Measurements from ENCODE around the gene ATP10B. TPM values are rescaled to one million over a fixed set of nuclear protein-coding genes. Genes with fewer than 3 reads are reported as not detected.

The ATP10B gene
- total RNA-seq, 3 donors from 2014 or later (not counting 1 experiment from before 2014, with no cell fraction given), result not detected

DNA sequence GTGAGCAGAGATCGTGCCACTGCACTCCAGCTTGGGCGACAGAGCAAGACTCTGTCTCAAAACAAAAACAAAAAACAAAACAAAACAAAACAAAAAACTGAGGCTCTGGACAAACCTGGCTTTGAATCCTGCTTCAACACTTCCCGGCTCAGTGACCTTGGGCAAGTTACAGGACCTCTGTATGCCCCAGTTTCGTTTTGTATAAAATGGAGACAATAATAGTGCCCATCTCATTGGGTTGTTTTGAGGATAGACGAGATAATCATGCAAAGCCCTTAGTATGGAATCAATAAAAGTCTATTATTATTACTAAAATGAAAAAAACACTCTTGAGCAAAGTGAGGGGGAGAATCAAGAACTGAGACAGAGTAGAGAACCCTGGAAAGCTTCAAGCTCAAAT is 184.9 kb downstream of the ATP10B start:
- no peaks in the 10 kb centered on the region for H3K4me1 ChIP-seq (ENCODE audit: control insufficient read depth, insufficient read depth, low read length)
- intact Hi-C loops (cut with micrococcal nuclease), result no loop called here
- TF ChIP-seq, protein P1, sequence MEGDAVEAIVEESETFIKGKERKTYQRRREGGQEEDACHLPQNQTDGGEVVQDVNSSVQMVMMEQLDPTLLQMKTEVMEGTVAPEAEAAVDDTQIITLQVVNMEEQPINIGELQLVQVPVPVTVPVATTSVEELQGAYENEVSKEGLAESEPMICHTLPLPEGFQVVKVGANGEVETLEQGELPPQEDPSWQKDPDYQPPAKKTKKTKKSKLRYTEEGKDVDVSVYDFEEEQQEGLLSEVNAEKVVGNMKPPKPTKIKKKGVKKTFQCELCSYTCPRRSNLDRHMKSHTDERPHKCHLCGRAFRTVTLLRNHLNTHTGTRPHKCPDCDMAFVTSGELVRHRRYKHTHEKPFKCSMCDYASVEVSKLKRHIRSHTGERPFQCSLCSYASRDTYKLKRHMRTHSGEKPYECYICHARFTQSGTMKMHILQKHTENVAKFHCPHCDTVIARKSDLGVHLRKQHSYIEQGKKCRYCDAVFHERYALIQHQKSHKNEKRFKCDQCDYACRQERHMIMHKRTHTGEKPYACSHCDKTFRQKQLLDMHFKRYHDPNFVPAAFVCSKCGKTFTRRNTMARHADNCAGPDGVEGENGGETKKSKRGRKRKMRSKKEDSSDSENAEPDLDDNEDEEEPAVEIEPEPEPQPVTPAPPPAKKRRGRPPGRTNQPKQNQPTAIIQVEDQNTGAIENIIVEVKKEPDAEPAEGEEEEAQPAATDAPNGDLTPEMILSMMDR (IDR thresholded peaks at IDR 0.05), result no peak
- H3K27ac ChIP-seq (ENCODE audit: low read length), result no peak overlapping the region
- no peaks in the 10 kb centered on the region for H3K36me3 ChIP-seq (ENCODE audit: control insufficient read depth, insufficient read depth, low read length)
- Mint-ChIP-seq H3K36me3 (no peaks in the 10 kb centered on the region), H3K4me3 (no peak overlapping the region), H3K27me3 (ENCODE audit: low read depth in 2 of 2) (peaks cover 0 to 7% of the 10 kb centered on the region in 2 donors), H3K27ac (no peak overlapping the region), H3K4me1 (no peaks in the 10 kb centered on the region), H3K9me3 (no peaks in the 10 kb centered on the region)
- no peaks in the 10 kb centered on the region for H3K9me3 ChIP-seq (ENCODE audit: control insufficient read depth, insufficient read depth, low read length)
- ATAC-seq, result no peak
- no peak for DNase-seq
- no peaks in the 10 kb centered on the region for H3K27me3 ChIP-seq (ENCODE audit: control insufficient read depth, insufficient read depth, low read length)
- WGBS (ENCODE audit: insufficient coverage), result 77% methylated on average over 4 of the region's 5 CpGs
- no peak overlapping the region for H3K4me3 ChIP-seq (ENCODE audit: low read length)

DNA sequence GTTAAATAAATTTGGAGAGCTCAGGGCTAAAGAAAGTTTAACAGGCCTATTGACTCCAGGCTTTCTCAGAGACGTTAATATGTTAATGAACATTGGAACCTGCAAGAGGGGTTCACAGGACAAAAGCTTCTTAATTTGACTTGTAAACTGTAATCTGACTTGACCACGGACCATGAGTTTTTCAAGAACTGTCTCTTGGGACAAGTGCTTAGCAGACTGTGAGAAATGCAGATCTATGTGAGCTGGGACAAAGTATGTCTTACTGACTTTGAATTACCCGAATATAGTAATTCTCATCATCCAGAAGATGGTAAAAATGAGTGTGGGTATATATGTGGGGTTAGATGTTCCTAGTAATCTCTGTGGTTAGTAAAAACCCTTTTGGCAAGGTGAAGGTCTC is 186.6 kb downstream of the ATP10B start:
- no peak overlapping the region for H3K27ac ChIP-seq (ENCODE audit: low read length)
- Mint-ChIP-seq H3K27me3 (ENCODE audit: low read depth in 2 of 2) (peaks cover 0 to 4% of the 10 kb centered on the region in 2 donors), H3K4me1 (no peaks in the 10 kb centered on the region), H3K4me3 (no peak overlapping the region), H3K27ac (no peak overlapping the region), H3K9me3 (no peaks in the 10 kb centered on the region), H3K36me3 (no peaks in the 10 kb centered on the region)
- H3K27me3 ChIP-seq (ENCODE audit: control insufficient read depth, insufficient read depth, low read length), result no peaks in the 10 kb centered on the region
- TF ChIP-seq, protein P1 (IDR thresholded peaks at IDR 0.05), result no peak
- intact Hi-C loops (cut with micrococcal nuclease), result no loop called here
- 77% methylated on average over 3 of the region's 3 CpGs for WGBS (ENCODE audit: insufficient coverage)
- no peak for DNase-seq
- ATAC-seq, result no peak
- no peaks in the 10 kb centered on the region for H3K4me1 ChIP-seq (ENCODE audit: control insufficient read depth, insufficient read depth, low read length)
- no peaks in the 10 kb centered on the region for H3K9me3 ChIP-seq (ENCODE audit: control insufficient read depth, insufficient read depth, low read length)
- no peaks in the 10 kb centered on the region for H3K36me3 ChIP-seq (ENCODE audit: control insufficient read depth, insufficient read depth, low read length)
- no peak overlapping the region for H3K4me3 ChIP-seq (ENCODE audit: low read length)

DNA sequence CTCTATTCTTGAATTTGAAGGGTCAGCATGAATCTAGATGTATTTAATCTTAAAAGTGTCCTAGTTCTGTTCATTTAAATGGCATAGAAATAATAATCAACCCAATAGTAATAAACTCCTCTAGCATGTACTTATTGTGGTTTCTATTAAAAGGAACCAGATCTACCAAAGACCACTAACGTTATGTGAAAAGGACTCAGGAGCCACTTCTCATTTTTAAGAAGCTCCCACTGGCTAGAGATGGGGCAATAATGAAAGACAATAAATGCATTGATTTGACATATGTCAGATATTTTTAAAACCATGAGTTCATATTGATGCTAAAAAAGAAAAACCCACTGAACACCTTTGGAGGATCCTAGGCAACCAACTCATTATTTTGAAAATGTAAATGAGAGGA is 191.9 kb downstream of the ATP10B start:
- 0% methylated on average over 1 of the region's 1 CpG for WGBS (ENCODE audit: insufficient coverage)

More for the DNA sequence above, 191.9 kb downstream of the ATP10B start:
- Mint-ChIP-seq H3K4me1 (no peaks in the 10 kb centered on the region), H3K27me3 (ENCODE audit: low read depth in 2 of 2) (peaks cover 0 to 2% of the 10 kb centered on the region in 2 donors), H3K36me3 (no peaks in the 10 kb centered on the region), H3K27ac (no peak overlapping the region), H3K4me3 (no peak overlapping the region), H3K9me3 (no peaks in the 10 kb centered on the region)
- Histone ChIP-seq H3K27me3 (ENCODE audit: control insufficient read depth, insufficient read depth, low read length) (no peaks in the 10 kb centered on the region), H3K27ac (ENCODE audit: low read length) (no peak overlapping the region), H3K9me3 (ENCODE audit: control insufficient read depth, insufficient read depth, low read length) (no peaks in the 10 kb centered on the region), H3K4me1 (ENCODE audit: control insufficient read depth, insufficient read depth, low read length) (no peaks in the 10 kb centered on the region), H3K4me3 (ENCODE audit: low read length) (no peak overlapping the region), H3K36me3 (ENCODE audit: control insufficient read depth, insufficient read depth, low read length) (no peaks in the 10 kb centered on the region)
- DNase-seq (no peak), ATAC-seq (no peak)
- TF ChIP-seq, protein P1 (IDR thresholded peaks at IDR 0.05), result no peak
- intact Hi-C loops (cut with micrococcal nuclease), result no loop called here

Measured in natural killer cell (primary cell).